Measurements from ENCODE around the gene TATDN3.
"Not testable (repeated sequence)": the region's sequence is repeated elsewhere in the genome, so short reads cannot be mapped to it uniquely, and the experiment has no call there.

DNA sequence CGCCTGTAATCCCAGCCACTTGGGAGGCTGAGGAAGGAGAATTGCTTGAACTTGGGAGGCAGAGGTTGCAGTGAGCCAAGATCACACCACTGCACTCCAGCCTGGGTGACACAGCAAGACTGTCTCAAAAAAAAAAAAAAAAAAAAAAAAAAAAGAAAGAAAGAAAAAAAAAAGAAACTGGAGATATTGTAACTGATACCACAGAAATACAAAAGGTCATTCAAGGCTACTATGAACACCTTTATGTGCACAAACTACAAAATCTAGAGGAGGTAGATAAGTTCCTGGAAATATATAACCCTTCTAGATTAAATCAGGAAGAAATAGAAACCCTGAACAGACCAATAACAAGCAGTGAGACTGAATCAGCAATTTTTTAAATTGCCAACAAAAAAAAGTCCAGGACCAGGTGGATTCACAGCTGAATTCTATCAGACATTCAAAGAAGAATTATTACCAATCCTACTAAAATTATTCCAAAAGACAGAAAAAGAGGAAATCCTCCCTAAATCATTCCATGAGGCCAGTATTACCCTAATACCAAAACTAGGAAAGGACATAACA is 26.9 kb upstream of the TATDN3 start:
- TF ChIP-seq, protein P1, sequence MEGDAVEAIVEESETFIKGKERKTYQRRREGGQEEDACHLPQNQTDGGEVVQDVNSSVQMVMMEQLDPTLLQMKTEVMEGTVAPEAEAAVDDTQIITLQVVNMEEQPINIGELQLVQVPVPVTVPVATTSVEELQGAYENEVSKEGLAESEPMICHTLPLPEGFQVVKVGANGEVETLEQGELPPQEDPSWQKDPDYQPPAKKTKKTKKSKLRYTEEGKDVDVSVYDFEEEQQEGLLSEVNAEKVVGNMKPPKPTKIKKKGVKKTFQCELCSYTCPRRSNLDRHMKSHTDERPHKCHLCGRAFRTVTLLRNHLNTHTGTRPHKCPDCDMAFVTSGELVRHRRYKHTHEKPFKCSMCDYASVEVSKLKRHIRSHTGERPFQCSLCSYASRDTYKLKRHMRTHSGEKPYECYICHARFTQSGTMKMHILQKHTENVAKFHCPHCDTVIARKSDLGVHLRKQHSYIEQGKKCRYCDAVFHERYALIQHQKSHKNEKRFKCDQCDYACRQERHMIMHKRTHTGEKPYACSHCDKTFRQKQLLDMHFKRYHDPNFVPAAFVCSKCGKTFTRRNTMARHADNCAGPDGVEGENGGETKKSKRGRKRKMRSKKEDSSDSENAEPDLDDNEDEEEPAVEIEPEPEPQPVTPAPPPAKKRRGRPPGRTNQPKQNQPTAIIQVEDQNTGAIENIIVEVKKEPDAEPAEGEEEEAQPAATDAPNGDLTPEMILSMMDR (IDR thresholded peaks at IDR 0.05; ENCODE audit: poor library complexity, severe bottlenecking): not testable (repeated sequence)
- not testable (repeated sequence) for TF ChIP-seq POLR2AphosphoS5 (IDR thresholded peaks at IDR 0.05)

Measured in neural cell (in vitro differentiated cells).